HG03097 (cell line): Measurements from ENCODE around the gene MARCHF3.
"Not testable (repeated sequence)": the region's sequence is repeated elsewhere in the genome, so short reads cannot be mapped to it uniquely, and the experiment has no call there.

Source experiments
- ATAC-seq: cut with Tn5 transposase; IDR thresholded peaks from one replicate; pipeline ENCODE4 v1.9.1; 2021; ENCODE audit not compliant: unreplicated experiment, low FRiP score

The MARCHF3 gene

DNA sequence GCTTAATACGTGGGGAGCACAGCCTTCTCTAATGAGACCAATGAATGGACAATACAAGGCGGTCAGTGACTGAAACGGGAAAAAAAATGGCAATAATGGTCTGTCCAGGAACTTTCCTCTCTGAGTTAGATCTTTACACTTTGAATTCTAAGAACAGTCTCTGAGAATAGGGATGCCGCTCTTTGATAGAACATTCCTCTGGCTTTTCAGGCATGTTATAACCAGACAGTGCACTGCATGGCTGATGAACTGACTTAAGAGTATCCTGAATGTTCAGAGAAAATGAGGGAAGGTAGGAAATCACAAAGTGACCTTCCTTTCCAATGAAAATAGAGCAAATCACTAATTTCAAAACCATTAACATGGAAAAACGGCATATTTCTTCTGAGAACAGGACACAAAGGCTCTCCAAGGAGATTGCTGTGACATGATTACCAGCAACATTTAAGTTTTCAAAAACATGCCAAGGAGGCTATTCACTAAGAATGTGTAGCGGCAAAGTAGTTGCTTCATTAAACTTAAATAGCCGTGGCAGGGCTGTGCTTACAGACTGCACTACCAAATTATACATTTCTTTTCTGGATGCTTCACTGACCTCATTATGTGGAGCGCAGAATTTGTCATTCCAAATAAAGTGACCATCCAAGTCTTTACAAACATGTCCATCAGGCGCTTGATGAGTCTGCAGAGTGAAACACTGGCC, 105.9 kb downstream of the MARCHF3 start:
- no peak for ATAC-seq

DNA sequence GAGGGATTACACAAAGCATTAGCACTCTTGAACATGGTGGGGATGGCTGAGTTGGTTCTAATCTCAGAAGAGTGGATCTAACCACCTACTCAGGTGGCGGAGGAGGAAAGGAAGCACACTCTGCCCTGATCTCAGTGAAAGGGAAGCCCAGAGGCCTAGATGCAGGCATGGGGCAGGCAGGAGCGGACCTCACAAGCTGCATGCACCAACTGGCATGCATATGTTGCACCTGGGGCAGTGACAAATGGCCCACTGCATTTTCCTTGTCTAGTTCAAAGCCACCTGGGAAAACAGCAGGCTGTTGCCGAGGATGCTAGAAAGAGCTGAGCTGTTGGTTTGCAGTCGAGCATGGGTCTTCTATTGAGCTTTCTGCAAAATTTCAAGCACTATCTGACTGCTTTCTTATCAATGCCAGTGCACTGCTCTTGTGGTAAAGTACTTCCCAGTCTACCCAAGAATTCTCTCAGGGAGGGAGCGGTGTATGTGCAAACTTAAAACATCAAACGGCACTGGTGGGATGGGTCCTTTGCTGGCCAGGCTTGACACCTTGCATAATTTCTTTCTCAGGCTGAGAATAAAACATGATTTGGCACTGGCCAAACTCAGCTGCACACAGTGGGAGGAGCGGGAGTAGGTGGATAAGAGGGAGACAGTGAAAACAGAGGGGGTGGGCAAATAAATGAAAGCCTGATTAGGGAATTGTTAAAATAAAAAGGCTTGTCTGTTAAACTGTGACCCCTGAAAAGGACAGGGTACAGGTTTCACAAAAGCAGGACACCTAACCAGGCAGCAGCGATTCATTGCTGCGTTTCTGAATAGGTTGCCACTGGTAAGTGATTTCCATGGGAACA, 108.9 kb downstream of the MARCHF3 start:
- no peak for ATAC-seq

DNA sequence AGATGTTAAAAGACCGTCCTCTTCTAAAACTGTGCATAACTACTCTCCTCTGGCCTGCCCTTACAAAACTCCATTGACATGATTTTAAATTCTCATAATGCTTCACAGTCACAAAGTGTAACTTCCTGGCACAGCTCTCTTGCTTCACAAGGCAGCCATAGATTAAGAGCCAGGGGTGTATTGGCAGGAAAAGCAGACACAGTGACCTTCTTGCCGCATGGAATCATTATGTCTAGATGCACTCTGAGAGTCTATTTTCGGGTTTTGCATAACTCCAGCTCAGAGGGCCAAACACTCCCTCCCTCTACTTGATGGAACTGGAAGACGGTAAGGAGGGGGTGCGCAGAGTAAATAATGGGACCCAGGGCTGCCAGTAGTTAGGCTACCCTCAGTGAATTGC, 110.1 kb downstream of the MARCHF3 start:
- no peak for ATAC-seq

DNA sequence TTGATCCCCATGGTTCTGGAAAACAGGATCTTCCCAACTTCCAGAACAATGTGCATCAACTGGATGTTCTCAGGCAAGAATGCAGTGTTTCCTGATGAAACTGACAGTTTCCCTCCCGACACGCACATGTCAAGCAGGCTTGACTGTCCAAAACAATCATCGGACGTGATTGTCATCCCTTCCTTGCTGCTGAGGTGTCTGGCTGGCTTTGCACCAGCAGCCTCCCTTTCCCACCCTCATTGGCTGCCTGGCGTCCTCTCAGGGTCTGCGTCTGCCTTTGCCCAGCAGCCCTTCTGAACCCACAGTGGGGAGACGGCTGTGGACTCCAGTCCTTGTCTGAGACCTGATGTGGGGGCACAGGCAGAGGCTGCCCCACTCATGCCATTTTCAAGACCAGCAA, 110.8 kb downstream of the MARCHF3 start:
- no peak for ATAC-seq

DNA sequence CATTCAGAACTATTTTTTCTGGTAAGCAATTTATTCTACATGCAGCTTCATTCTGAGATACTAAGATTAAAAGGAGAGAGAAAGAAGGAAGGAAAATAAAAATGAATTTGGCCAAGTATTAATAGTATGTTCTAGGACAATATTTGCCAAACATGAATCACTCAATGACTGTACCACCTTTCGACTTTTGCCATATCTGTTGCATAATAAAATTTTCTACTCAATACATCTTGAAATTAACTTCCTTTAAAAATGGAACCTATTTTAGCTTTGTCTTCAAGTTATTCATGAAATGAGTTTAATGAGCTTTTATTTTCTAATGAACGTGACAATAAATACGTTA, 111.8 kb downstream of the MARCHF3 start:
- ATAC-seq: no peak

DNA sequence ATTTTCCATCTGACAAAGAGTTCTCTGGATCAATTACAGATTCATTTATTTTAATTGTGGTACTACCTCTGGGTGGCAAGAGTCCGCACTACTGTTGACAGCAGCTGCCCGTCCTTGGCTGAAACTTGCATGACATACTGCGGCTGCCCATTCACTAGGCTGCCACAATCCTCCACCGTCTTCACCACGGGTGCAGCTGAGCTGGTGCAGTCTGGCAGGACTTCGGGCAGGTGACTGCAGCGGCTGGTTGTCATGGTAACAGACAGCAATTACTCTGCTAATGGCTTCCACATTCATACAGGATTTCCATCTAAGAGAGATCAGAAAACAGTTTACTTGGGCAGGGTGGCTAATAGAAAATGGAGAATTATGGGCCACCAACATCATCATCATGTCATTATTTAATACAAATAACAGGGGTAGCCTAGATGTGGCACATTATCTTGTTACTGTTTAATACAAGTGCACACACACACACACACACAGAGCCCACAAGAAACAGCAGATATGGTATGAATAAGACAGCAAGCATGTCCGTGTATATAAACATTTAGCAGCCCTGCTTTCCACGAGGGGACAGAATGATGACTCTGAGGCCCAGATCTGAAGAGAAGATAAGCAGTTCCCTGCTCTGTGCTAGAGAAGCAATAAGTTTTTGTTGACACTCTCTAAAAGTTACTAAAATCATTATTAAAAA, 112.3 kb downstream of the MARCHF3 start:
- no peak for ATAC-seq

DNA sequence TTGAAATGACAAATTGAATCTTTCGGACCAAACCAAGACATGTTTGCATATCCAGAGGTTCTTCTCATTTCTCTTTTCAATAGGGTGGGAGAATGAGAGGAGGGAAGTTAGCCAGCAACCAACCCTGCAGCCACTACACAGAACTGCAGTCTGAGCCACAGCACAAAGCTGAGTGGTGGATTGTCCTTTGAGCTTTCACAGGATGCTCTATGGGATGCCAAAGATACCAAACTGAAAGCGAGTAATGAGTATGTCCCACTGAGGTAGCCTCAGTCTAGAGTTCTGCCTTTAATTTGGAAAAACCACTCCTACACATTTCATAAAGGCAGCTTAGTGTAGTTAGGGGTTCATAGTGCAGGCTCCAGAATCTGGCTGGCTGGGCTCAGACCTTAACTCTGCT, 114.9 kb downstream of the MARCHF3 start:
- ATAC-seq: no peak

DNA sequence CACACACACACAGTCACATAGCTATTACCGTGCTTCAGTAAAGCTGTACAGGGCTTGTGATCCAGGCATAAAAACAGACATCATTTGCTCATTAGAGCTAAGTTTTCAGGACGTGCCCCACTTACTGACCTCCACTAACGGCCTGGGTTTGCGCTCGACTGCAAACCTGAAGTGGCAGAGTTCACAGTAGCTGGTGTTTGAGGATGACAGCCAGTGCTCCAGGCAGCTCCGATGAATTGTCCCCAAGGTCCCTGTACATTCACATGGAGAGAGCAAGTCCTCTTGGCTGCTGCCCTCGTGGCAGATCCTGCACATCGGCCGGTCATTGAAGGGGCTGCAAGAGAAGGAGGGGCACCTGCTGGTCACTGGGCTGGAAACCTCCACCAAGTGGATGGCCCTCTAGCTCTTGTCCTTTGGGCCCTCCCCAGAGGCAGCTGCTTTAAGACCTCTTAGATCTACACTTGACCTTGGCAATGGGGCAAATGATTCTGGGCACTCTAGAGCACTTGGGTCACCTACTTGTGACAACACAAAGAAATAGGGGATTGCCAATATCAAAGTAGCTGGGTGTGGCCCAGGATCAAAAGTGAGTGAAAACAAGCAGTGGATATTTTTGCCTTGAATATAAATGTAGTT, 115.4 kb downstream of the MARCHF3 start:
- ATAC-seq: no peak

DNA sequence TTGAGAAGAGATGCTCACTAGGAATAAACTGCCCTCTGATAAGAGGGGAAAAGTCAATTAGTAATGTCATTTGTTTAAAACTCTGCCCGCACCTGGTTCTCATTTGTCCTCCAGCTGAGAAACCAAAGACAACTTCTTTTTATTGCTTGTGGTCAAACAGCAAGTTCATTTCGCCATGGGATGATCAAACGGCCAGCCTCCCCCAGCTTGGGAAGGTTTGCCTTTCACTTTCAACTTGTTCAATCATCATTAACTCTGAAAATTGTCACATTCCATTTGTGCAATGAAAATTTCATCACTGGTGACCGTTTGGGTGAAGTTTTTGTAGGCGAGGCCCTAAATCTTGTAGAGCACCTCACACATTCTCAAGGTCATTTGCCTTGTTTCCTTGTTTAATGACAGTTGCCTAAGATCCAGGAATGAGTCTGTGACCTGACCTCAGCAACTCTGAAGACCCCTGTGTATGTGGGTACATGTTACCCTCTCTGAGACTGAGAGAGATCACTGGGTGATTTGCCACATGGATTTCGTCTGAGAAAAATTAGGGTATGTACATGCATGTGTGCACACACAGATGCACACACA, 117.7 kb downstream of the MARCHF3 start:
- no peak for ATAC-seq

DNA sequence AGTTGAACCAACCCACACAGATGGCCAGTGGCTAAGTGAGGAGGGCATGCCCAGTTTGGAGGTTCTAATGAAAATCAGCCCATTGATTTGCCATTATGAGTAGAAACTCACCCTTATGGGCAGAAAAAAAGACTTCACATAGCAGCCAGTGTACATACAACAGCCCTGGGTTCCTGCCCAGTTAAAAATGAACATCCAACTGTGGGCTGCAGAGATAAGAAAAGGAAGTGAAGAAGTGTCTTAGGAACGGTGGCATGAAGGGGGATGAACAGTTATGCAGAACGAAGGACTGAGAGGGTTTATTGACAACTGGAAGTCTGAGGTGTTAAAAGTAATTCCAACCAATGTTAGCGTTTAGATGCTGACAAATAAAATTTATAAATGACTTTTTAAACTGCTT, 118.4 kb downstream of the MARCHF3 start:
- ATAC-seq: no peak

DNA sequence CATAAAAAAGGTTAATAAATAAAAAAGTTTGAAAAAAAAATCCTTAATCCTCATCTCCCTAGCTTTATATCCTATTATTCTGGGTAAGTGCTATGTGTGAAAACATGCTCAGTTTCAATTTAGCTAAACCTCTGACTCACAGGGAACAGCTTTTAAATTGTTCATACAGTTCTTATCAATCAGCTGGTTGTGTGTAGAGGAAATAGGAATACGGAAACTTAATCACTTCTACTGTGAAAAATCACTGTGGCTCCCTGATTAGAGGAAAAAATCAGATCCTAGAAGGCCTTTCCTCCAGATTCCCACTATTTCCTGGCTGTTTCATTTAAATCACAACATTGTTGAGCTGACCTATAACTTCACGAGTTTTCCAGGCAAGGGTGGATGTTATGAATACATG, 120.5 kb downstream of the MARCHF3 start:
- ATAC-seq: no peak

DNA sequence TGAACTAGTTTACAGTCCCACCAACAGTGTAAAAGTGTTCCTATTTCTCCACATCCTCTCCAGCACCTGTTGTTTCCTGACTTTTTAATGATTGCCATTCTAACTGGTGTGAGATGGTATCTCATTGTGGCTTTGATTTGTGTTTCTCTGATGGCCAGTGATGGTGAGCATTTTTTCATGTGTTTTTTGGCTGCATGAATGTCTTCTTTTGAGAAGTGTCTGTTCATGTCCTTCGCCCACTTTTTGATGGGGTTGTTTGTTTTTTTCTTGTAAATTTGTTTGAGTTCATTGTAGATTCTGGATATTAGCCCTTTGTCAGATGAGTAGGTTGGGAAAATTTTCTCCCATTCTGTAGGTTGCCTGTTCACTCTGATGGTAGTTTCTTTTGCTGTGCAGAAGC, 126.0 kb downstream of the MARCHF3 start:
- not testable (repeated sequence) for ATAC-seq

DNA sequence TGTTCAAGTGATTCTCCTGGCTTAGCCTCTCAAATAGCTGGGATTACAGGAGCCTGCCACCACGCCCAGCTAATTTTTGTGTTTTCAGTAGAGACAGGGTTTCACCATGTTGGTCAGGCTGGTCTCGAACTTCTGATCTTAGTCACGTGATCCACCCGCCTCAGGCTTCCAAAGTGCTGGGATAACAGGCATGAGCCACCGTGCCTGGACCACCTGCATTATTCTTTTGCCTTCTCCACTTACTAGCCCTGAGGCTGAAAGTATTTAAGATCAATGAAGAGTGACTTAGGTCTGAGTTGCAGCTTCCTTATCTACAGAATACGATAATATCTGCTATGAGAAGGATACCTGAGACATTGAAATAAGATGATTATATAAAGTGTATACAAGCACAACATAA, 129.6 kb downstream of the MARCHF3 start:
- no peak for ATAC-seq

DNA sequence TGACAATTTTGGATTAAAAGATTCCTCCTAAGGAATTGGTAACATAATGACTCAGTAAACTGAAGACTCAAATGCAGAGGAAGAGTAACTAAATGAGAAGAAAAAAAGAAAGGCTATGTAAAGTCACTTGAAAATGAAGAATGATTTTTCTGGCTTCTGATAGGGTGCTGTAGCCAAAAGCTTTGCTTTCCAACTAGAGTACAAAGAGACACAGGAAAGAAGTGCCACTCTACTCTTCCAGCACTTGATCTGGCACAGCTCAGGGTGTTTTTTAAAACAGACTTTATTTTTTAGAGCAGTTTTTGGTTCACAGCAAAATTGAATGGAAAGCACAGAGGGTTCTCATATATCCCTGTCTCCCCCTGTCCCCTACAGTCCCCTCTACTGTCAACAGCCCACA, 130.9 kb downstream of the MARCHF3 start:
- no peak for ATAC-seq

DNA sequence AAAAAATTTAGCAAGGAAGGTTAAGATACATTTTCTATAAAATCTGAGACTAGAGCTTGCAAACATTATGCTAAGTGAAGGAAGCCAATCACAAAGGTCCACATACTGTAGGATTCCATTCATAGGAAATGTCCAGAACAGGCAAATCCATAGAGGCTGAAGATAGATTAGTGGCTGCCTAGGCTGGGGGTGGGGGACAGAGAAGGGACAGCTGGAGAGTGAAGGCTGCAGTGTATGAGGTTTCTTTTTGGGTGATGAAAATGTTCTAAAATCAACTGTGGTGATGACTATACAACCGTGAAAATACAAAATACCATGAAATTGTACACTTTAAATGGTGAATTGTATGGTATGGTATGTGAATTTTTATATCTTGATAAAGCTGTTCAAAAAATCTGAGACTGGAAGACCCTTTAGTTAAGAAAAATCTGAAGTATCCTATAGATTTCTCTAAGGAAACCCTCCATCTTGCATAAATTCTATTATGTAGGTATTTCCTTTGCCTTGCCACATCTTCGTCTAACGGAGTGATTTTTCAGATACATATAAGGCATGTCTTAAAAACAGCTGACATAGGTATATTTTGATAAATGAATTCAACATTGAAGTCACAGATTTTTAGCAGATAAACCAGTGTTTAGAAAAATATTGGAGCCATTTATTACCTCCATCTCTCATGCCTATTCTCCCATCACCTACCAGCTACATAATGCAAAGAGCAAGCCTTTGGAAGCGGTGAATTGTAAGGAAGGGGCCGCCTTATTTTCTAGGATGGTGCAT, 132.3 kb downstream of the MARCHF3 start:
- no peak for ATAC-seq

DNA sequence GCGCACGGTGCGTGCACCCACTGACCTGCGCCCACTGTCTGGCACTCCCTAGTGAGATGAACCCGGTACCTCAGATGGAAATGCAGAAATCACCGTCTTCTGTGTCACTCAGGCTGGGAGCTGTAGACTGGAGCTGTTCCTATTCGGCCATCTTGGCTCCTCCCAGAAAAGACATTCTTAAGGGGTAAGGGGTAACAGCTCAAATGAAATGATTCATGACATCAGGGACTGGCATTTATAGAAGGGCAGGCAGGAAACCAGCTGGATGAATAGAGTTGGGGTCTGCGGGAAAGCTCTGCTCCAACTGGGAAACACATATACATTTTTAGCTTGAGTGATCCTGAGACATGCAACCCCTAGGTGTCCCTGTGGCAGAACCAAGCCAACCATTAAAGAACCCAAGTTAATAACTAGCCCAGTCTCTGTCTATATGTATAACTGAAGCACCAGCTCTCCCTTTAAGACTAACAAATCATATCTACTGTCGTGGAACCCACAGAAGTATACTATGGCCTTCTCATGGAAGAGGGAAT, 134.1 kb downstream of the MARCHF3 start:
- ATAC-seq: no peak

DNA sequence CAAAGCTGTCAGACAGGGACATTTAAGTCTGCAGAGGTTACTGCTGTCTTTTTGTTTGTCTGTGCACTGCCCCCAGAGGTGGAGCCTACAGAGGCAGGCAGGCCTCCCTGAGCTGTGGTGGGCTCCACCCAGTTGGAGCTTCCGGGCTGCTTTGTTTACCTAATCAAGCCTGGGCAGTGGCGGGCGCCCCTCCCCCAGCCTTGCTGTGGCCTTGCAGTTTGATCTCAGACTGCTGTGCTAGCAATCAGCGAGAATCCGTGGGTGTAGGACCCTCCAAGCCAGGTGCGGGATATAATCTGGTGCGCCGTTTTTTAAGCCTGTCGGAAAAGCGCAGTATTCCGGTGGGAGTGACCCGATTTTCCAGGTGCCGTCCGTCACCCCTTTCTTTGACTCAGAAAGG, 134.6 kb downstream of the MARCHF3 start:
- ATAC-seq: not testable (repeated sequence)

DNA sequence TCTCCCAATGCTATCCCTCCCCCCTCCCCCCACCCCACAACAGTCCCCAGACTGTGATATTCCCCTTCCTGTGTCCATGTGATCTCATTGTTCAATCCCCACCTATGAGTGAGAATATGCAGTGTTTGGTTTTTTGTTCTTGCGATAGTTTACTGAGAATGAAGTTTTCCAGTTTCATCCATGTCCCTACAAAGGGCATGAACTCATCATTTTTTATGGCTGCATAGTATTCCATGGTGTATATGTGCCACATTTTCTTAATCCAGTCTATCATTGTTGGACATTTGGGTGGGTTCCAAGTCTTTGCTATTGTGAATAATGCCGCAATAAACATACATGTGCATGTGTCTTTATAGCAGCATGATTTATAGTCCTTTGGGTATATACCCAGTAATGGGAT, 139.9 kb downstream of the MARCHF3 start:
- ATAC-seq: not testable (repeated sequence)

DNA sequence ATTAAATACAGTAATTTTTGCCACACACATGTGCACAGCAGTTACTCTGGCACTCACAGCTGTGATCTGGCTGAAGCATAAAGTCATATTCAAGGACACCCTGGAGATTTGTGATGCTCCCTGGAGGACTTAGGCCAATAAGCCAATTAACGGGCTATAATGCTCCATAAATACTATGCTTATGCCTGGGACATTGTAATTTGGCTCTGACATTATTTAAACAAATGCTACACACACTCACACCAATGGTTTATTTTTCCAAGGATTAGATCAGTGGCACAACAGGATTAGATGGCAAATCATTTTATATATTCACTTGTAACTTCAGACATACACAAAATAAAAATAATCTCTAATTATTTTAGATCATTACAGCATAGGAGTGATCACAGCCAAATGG, 142.2 kb downstream of the MARCHF3 start:
- ATAC-seq: no peak
